NOMO-1 (cell line): ENCODE data around the gene CACNA1B.
"Not testable (repeated sequence)": the region's sequence is repeated elsewhere in the genome, so short reads cannot be mapped to it uniquely, and the experiment has no call there.

ENCODE experiments used
- DNase-seq, 2 experiments: peaks; one replicate each; lab custom pipeline; 2025; ENCODE audit not compliant: unreplicated experiment in 2 of 2; lab: John Stamatoyannopoulos, UW

The CACNA1B gene

DNA sequence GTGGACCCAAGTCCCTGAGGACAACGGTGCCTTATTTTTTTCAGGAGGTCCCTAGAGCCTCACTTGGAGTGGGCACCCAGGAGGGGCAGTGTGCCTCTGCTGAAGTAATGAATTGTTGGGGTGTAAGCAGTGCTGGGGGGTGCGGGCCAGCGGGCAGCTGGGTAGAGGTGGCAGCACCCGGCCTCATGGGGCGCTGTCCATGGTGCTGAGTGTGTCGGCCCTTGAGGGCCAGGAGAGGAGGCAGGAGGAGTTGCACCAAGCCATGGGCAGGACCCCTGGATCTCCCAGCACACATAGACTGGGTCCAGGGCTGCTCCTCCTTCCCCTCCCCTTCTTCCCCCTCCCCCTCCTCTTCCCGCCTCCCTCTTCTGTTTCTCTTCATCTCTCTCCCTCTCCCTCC is 7.0 kb downstream of the CACNA1B start:
- peak in 1 of 2 experiments; percentile 7 for DNase-seq

GRCh38 chr9:137885121-137885520 is 7.5 kb downstream of the CACNA1B start:
- DNase-seq: not testable (repeated sequence)

DNA sequence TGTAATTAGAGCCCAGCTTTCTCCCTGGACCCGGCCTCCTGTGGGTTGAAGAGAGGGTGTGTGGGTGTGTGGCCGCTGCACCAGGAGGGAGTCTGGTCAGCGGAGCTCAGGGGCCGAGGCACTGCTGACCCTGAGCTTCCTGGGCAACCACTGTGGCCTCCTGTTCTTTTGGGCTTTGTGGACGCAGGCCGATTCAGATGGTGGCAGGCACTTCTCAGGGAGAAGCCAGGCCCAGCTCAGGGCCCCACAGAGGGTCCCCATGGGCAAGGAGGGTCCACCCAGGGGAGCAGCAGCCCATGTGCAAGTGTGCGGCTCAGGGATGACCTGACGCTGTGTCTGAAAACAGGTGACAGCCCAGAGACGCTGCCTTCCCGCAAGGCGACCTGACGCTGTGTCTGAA is 11.0 kb downstream of the CACNA1B start:
- not testable (repeated sequence) for DNase-seq

- DNase-seq: not testable (repeated sequence)
Observed at GRCh38 chr9:137889966-137890365, 12.4 kb downstream of the CACNA1B start.

DNA sequence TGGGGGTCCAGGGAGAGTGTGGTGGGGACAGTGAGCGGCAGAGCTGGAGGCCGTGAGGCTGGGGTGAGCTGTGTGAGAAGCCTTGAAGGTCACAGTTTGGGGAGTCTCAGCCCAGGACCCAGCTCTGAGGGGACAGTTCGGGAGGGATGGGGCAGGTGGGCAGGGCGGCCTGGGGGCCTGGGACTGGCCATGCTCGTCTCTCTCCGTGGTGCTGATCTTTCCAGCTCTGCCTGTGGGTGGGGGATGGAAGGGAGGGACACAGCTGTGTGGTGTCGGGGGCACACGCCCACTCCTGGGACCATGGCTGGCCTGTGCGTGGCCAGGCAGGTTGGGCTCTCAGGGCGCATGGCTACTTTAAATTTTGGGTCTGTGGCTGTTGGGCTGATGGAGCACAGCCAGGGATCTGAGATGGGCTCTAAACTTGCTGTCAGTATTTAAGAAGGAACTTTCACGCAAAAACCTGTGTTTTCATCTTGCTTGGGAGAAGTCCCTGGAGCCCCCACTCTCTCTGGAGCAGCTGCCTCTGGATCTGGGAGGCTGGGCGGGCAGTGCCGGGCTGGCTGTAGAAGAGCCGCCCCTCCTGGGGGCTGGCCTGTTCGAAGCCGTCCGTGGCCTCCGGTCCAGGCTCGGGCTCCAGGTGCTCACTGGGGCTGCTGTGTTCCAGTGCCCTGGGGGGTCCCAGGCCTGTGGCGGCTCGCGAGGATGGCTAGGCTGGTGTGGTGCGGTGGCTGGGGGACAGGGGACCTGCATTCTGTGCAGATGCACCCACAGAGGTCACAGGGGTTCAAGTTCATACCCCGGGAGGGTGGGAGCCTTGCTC is 13.4 kb downstream of the CACNA1B start:
- DNase-seq: not testable (repeated sequence)

DNA sequence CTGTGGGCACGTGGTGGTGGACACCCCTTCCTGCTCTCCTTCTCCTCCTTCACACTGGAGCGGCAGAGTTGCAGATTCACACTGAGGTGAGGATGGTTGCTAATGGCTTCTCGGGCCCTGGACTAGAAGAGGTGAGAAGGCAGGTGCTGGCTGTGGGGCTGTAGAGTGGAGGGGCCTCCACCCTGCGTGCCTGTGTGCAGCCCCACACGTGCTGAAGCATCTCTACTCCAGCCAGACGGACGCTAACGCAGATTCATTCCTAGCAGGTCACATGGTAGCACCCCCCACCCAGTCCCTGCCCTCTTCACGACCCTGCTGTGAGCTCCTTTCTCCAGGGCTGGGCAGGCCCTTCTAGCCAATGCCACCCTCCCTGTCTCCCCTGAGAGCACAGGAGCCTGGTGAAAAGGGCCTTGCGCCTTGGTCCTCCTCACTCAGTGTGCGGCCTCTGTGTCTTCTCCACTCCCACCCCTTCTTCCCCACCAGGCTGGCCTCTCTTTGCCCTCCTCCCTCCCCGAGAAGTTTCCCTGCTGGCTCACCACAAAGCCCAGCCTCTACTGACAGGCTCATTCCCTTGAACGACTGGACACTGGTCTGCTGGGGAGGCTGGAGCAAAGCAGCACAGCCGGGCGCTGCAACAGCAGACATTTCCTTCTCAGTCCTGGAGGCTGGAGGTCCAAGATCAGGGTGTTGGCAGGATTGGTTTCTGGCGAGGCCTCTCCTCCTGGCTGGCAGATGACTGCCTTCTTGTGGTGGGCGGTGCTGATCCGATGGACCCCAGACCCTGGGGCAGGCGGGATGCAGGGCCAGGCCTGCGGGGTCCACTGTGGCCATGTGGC is 14.2 kb downstream of the CACNA1B start:
- no peak for DNase-seq

DNA sequence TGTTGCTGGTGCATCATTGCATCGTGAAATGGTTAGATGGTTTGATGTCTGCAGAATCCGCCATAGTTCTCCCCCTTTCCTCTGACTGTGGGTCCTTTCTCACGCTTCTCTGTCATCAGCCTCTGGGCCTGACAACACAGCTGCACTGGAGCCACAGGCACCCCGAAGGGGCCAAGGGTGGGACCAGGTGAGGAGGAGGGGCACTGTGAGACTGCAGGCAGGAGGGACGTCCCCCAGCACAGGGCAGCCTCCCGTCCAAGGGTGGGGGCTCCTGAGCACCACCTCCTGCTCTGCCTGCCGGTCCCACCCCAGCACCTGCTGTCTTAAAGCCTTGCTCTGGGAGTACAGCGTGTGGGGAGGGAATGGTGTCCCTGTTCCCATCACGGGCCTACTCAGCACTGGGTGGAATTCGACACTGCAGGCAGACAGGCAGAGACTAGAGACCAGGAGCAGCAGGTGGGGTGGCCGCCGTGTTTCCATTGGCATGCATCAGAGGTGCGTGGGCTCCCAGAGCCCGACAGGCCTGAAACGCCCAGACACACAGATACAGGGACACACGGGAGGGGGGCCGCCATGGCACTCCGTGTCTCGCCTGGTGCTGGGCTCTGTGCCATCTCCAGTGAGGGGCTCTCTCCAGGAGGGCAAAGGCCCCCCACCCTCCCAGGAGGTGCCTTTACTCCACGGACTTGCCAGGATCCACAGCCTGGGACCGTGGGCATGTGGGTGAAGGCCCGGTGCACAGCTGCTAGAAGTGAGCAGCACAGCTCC is 15.0 kb downstream of the CACNA1B start:
- DNase-seq: no peak

GRCh38 chr9:137893670-137894069 is 16.1 kb downstream of the CACNA1B start:
- no peak for DNase-seq

GRCh38 chr9:137899551-137900360 is 22.2 kb downstream of the CACNA1B start:
- no peak for DNase-seq

- DNase-seq: no peak
Observed at GRCh38 chr9:137900584-137901310, 23.2 kb downstream of the CACNA1B start.

- DNase-seq: no peak
Observed at GRCh38 chr9:137902646-137903045, 25.1 kb downstream of the CACNA1B start.

DNA sequence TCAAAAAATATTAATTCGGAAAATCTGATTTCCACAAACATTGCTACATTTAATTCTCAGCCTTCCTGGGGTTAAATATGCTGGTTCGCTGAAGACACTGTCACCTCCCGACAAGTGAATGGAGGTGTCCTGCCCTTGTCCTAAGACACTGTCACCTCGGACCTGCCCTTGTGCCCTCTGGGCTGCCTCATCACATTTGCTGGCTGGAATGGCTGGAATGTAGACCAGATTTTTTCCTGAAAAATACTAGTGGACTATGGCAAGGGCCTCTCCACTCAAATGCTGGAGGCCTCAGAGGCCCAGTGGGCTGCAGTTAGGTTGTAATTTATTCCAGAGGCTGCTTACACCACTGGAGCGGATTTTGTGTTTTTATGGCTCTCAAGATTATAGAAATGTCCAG is 28.2 kb downstream of the CACNA1B start:
- no peak for DNase-seq

- no peak for DNase-seq
Observed at GRCh38 chr9:137907776-137908175, 30.2 kb downstream of the CACNA1B start.

DNA sequence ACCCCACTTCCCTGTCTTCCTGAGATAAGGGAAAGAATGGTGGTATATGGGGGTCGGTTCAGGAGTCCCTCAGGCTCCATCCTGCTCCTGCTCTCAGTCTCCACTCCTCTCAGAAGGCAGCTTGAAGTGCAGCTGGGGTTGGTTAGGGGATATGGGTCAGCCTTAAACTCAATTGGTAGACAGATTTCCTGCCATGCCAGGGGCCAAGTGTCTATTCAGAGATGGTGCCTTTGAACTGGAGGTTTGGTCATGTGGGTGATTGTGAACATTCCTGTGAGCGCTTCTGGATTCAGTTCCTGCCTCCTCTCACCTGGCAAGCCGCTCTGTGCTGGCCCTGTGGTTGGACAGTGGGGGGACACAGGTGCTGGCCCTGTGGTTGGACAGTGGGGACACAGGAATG is 35.1 kb downstream of the CACNA1B start:
- no peak for DNase-seq

GRCh38 chr9:137913132-137913531 is 35.5 kb downstream of the CACNA1B start:
- DNase-seq: no peak

DNA sequence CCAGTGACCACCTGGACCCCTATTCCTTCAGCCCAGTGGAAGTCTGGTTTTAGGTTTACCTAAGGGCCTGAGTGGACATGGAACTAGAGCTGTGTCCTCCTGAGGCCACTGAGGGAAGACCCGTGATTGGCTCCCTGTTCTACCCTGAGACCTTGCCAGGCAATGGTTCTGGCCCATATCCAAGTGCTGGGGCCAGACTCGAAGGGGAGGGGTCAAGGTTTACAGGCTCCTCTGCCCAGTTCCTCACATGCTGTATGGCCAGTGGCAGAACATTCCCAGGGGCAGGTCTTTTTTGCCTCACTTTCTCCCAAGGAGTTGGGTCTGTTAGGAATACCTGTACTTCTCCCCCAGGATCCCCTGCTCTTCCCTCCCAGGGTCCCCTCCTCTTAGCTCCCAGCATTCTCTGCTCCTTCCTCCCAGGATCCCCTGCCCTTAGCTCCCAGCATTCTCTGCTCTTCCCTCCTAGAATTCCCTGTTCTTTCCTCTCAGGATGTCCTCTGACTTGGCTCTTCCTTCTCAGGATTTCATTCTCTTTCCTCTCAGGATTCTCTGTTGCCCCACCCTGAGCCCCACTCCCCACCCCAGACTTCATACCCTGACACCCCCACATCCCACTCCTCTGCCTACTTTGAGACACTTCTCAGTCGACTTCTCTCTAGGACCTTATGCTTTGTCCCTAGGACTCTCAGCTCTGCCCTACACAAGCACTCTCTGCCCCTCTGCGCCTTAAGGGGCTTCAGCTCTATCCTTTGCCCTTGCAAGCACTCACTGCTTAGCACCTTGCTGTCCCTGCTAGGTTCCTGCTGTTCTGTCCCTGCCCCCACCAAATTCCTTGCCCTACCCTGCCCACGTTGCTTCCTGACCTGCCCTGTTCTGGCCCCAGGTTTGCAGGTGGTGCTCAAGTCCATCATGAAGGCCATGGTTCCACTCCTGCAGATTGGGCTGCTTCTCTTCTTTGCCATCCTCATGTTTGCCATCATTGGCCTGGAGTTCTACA is 36.5 kb downstream of the CACNA1B start:
- no peak for DNase-seq

GRCh38 chr9:137916540-137916939 is 39.0 kb downstream of the CACNA1B start:
- no peak for DNase-seq

GRCh38 chr9:137917116-137917515 is 39.5 kb downstream of the CACNA1B start:
- DNase-seq: no peak
